K562 (cell line): ENCODE measurements around the gene ZNF407. TPM values are rescaled to one million over a fixed set of nuclear protein-coding genes. Genes with fewer than 3 reads are reported as not detected.

Experiments
- ATAC-seq: fragments of 200-7000 bp; cut with Tn5 transposase; 3 replicates; pipeline ENCODE4 v1.9.1; 2020; ENCODE audit warnings: moderate library complexity
- BruUV-seq: library from RNA; stranded (reverse); fragments of 400-500 nt; replicated peaks from 2 replicates; lab custom pipeline; 2021; lab: Mats Ljungman, UMichigan
- CTCF ChIA-PET: fragments of 300-600 bp; formaldehyde crosslinking; extraction: SDS; loops from one replicate; lab custom pipeline; 2021; ENCODE audit warnings: low intra/inter-chr PET ratio; lab: Yijun Ruan, JAX
- POLR2A ChIA-PET: fragments of 300-600, 350-650 bp; sonication (Branson Sonifier 250); formaldehyde crosslinking; extraction: SDS; loops from one replicate; lab custom pipeline; 2021; ENCODE audit warnings: antibody characterized with exemption, inconsistent platforms; lab: Yijun Ruan, JAX
- DNase-seq, 4 experiments: peaks; one replicate each; pipeline versions ENCODE4 v3.0.0 to v3.0.0-alpha.2; 2011 to 2018; ENCODE audit warnings: low spot score in 3 of 4, mixed read lengths in 3 of 4; ENCODE audit errors: extremely low read depth in 1 of 4
- FAIRE-seq: peaks from 2 replicates; lab custom pipeline; 2011; peaks lifted over from hg19 to GRCh38; lab: Jason Lieb, UNC
- H2AFZ ChIP-seq: 2 replicates; pipeline ENCODE4 v1.6.0; 2011; ENCODE audit warnings: low read depth, low read length, control low read depth, inconsistent platforms
- H3K27ac ChIP-seq: fragments of 200-600 bp; 3 replicates; pipeline ENCODE4 v1.8.0; 2011; ENCODE audit warnings: low read depth, mild to moderate bottlenecking, control low read depth, inconsistent platforms, low read length, moderate library complexity, mixed read lengths; ENCODE audit errors: extremely low read depth
- H3K27me3 ChIP-seq, 2 experiments: fragments of 300-600 bp in 1 of 2; 2 replicates in 1 of 2; 3 replicates in 1 of 2; pipeline versions ENCODE4 v1.6.0 to v1.8.0; 2011; ENCODE audit warnings: inconsistent platforms in 2 of 2, low read length in 2 of 2, mild to moderate bottlenecking in 1 of 2, mixed read lengths in 1 of 2, moderate library complexity in 1 of 2; ENCODE audit not compliant: control insufficient read depth in 2 of 2, insufficient read depth in 2 of 2
- H3K36me3 ChIP-seq: fragments of 300-600 bp; 3 replicates; pipeline ENCODE4 v1.8.0; 2011; ENCODE audit warnings: mild to moderate bottlenecking, low read length, inconsistent platforms; ENCODE audit not compliant: control insufficient read depth, insufficient read depth
- H3K4me1 ChIP-seq, 2 experiments: fragments of 200-600 bp in 1 of 2; replicated peaks in 1 of 2; 2 replicates in 1 of 2; 3 replicates in 1 of 2; pipeline versions ENCODE4 v1.5.1 to v1.8.0; 2011; ENCODE audit warnings: inconsistent platforms in 2 of 2, low read length in 2 of 2, mild to moderate bottlenecking in 1 of 2, mixed read lengths in 1 of 2, moderate library complexity in 1 of 2; ENCODE audit not compliant: control insufficient read depth in 2 of 2, insufficient read depth in 2 of 2
- H3K4me2 ChIP-seq: 2 replicates; pipeline ENCODE4 v1.6.1; 2011; ENCODE audit warnings: low read length, control low read depth, inconsistent platforms, mixed read lengths; ENCODE audit not compliant: insufficient read depth
- H3K4me3 ChIP-seq: fragments of 200-600 bp; sonication (generic), shearing (Covaris generic); 2 replicates; pipeline ENCODE4 v1.5.1; 2016; ENCODE audit warnings: control low read depth, inconsistent platforms
- H3K79me2 ChIP-seq: fragments of 200-600 bp; 3 replicates; pipeline ENCODE4 v1.8.0; 2011; ENCODE audit warnings: low read length, inconsistent platforms; ENCODE audit not compliant: control insufficient read depth, insufficient read depth
- H3K9ac ChIP-seq, 2 experiments: 2 replicates each; pipeline versions ENCODE4 v1.6.0 to v1.6.1; 2011; ENCODE audit warnings: low read depth in 2 of 2, low read length in 2 of 2, control low read depth in 1 of 2, inconsistent platforms in 1 of 2, mild to moderate bottlenecking in 1 of 2, mixed read lengths in 1 of 2; ENCODE audit not compliant: insufficient read depth in 1 of 2
- H3K9me1 ChIP-seq: one replicate; pipeline ENCODE4 v1.6.0; 2011; ENCODE audit warnings: inconsistent platforms, mild to moderate bottlenecking, low read length, moderate library complexity; ENCODE audit not compliant: control insufficient read depth, insufficient read depth
- H3K9me3 ChIP-seq: replicated peaks from 2 replicates; pipeline ENCODE4 v1.5.1; 2011; ENCODE audit warnings: low read depth, low read length, inconsistent platforms; ENCODE audit not compliant: control insufficient read depth, insufficient read depth
- H4K20me1 ChIP-seq: replicated peaks from 2 replicates; pipeline ENCODE4 v1.6.1; 2011; ENCODE audit warnings: low read length, inconsistent platforms, mixed read lengths; ENCODE audit not compliant: control insufficient read depth, insufficient read depth
- IRF1 ChIP-seq: sonication (generic); formaldehyde crosslinking; IDR thresholded peaks from 2 replicates; pipeline ENCODE4 v1.8.0; 2022; ENCODE audit warnings: missing genetic modification reagents, mild to moderate bottlenecking, borderline replicate concordance
- SAFB2 ChIP-seq: fragments of 200-400 bp; formaldehyde crosslinking; IDR thresholded peaks from 2 replicates; pipeline ENCODE4 v1.6.1; 2018; ENCODE audit warnings: borderline replicate concordance, low read length, low read depth, moderate library complexity; ENCODE audit not compliant: severe bottlenecking
- THRAP3 ChIP-seq: fragments of 450-650 bp; IDR thresholded peaks from 2 replicates; pipeline ENCODE4 v1.6.1; 2016; ENCODE audit warnings: mild to moderate bottlenecking, inconsistent platforms, borderline replicate concordance
- ZC3H4 ChIP-seq: sonication (generic); formaldehyde crosslinking; IDR thresholded peaks from 2 replicates; pipeline ENCODE4 v1.9.0; 2021; ENCODE audit warnings: missing genetic modification reagents, borderline replicate concordance
- ZNF407 ChIP-seq: fragments of 450-650 bp; IDR thresholded peaks from 2 replicates; pipeline ENCODE4 v1.6.1; 2016; ENCODE audit warnings: low read depth
- WGBS: fragments of 100-300 bp; shearing (Covaris generic); methylation state at CpG from one replicate; pipeline ENCODE4 v1.1.6; 2016; ENCODE audit warnings: low coverage, mixed read lengths; ENCODE audit not compliant: insufficient coverage; ENCODE audit errors: missing lambda C conversion rate; 5-methylcytosine and 5-hydroxymethylcytosine counted together
- in situ Hi-C: fragments of 300-500 bp; cut with MboI; formaldehyde crosslinking; loops from 4 replicates; pipeline ENCODE4 v1.15.0; 2018; ENCODE audit warnings: inconsistent platforms, mixed read lengths
- intact Hi-C: fragments of 100-400 bp; cut with micrococcal nuclease; formaldehyde crosslinking; loops from 2 replicates; pipeline ENCODE4 v1.14.2; 2022
- polyA plus RNA-seq, 8 experiments: library from polyadenylated mRNA; depleted of rRNA in 4 of 8; stranded (reverse) in 5 of 8; unstranded in 3 of 8; fragments of >200 nt; fragmentation: Nextera tagmentation in 2 of 8; fragmentation: Illumina TruSeq in 1 of 8; extraction: Ambion mirVana in 2 of 8; extraction: Trizol in 1 of 8; gene quantifications; 2 replicates each; pipeline versions ENCODE4 v1.2.1 to v1.2.3, GENCODE V29; 2011 to 2014; ENCODE audit warnings: inconsistent platforms in 1 of 8, missing spikeins in 1 of 8
- total RNA-seq, 7 experiments: library from RNA; depleted of rRNA in 6 of 7; stranded (reverse); fragments of >200 nt in 6 of 7; fragmentation: Illumina TruSeq in 2 of 7; extraction: Trizol in 2 of 7; gene quantifications; 2 replicates each; pipeline versions ENCODE4 v1.2.1 to v1.2.3, GENCODE V29; 2011 to 2021; ENCODE audit warnings: low replicate concordance in 1 of 7

The ZNF407 gene
- total and polyA plus RNA-seq, 9 of the 15 experiments (the other 6 are each of a cell fraction or from before 2014, with no cell fraction given) = 0.21 to 5.4 (median 2.3) TPM

GRCh38 chr18:75052475-75052874, 454.8 kb downstream of the ZNF407 start:
- WGBS = 42% methylated on average over 10 of the region's 13 CpGs

More at GRCh38 chr18:75052475-75052874, 454.8 kb downstream of the ZNF407 start:
- ChIA-PET POLR2A (no interaction called here), CTCF (no interaction called here)
- no peaks in the 10 kb centered on the region for H4K20me1 ChIP-seq
- no peaks in the 10 kb centered on the region for H3K27me3 ChIP-seq
- intact Hi-C loops = no loop called here
- H3K9ac ChIP-seq = no peak overlapping the region
- no peaks in the 10 kb centered on the region for H3K79me2 ChIP-seq
- H3K36me3 ChIP-seq = no peaks in the 10 kb centered on the region
- ATAC-seq (no peak), FAIRE-seq (no peak), DNase-seq (no peak)
- no peaks in the 10 kb centered on the region for H3K9me3 ChIP-seq
- no TSS peak for BruUV-seq
- TF ChIP-seq ZNF407 (no peak), ZC3H4 (no peak), IRF1 (no peak), THRAP3 (no peak), SAFB2 (no peak)
- no peaks in the 10 kb centered on the region for H3K9me1 ChIP-seq
- H3K4me2 ChIP-seq = no peak overlapping the region
- no peak overlapping the region for H3K27ac ChIP-seq
- no peak overlapping the region for H3K4me3 ChIP-seq
- H3K4me1 ChIP-seq = no peaks in the 10 kb centered on the region
- in situ Hi-C loops = no loop called here
- no peak overlapping the region for H2AFZ ChIP-seq
